ENCODE data around the gene TUBAL3. TPM values are rescaled to one million over a fixed set of nuclear protein-coding genes. Genes with fewer than 3 reads are reported as not detected.

The TUBAL3 gene
- total RNA-seq, 1 experiment from 2014 or later = 0.52 TPM

DNA sequence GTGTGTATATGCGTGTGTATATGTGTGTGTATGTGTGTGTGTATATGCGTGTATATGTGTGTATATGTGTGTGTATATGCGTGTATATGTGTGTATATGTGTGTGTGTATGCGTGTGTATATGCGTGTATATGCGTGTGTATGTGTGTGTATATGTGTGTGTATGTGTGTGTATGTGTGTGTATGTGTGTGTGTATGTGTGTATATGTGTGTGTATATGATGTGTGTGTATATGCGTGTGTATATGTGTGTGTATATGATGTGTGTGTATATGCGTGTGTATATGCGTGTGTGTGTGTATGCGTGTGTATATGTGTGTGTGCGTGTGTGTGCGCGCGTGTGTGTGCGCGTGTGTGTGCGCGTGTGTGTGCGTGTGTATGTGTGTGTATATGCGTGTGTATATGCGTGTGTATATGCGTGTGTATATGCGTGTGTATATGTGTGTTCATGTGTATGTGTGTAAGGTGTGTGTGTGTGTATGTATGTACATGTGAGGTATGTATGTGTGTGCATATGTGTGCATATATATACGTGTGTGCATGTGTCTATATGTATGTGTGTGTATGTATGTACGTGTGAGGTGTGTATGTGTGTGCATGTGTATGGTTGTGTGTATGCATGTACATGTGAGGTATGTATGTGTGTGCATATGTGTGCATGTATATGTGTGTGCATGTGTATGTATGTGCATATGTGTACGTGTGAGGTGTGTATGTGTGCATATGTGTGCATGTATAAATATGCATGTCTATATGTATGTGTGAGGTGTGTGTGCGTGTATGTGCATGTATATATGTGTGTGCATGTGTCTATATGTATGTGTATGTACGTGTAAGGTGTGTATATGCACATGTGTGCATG, 33.9 kb downstream of the TUBAL3 start:
- intact Hi-C loops (cut with micrococcal nuclease; ENCODE audit: unreplicated experiment) = no loop called here
- Histone ChIP-seq H3K79me2 (ENCODE audit: low read depth) (no peaks in the 10 kb centered on the region), H3K4me1 (replicated peaks; ENCODE audit: insufficient read depth) (no peaks in the 10 kb centered on the region), H3K9me2 (ENCODE audit: insufficient read depth) (no peaks in the 10 kb centered on the region), H4K20me1 (ENCODE audit: insufficient read depth) (no peaks in the 10 kb centered on the region), H3K27ac (no peak overlapping the region), H3F3A (ENCODE audit: insufficient read depth, low read depth) (peaks cover 5% of the 10 kb centered on the region; the same call in 1 of the 2 replicates), H3K27me3 (ENCODE audit: insufficient read depth, low read depth) (no peaks in the 10 kb centered on the region), H3K36me3 (ENCODE audit: low read depth) (no peaks in the 10 kb centered on the region), H2AFZ (no peak overlapping the region), H3K4me3 (no peak overlapping the region), H3K4me2 (no peak overlapping the region), H3K9me3 (ENCODE audit: insufficient read depth, low read depth) (no peaks in the 10 kb centered on the region)
- DNase-seq = no peak
- CTCF ChIA-PET = no interaction called here
- POLR2A ChIA-PET (ENCODE audit: unreplicated experiment) = no interaction called here
- no TSS peak for BruUV-seq (replicated peaks)
- no peak for TF ChIP-seq EZH2 (IDR thresholded peaks at IDR 0.05; ENCODE audit: low read depth)
- TF ChIP-seq, protein P1, sequence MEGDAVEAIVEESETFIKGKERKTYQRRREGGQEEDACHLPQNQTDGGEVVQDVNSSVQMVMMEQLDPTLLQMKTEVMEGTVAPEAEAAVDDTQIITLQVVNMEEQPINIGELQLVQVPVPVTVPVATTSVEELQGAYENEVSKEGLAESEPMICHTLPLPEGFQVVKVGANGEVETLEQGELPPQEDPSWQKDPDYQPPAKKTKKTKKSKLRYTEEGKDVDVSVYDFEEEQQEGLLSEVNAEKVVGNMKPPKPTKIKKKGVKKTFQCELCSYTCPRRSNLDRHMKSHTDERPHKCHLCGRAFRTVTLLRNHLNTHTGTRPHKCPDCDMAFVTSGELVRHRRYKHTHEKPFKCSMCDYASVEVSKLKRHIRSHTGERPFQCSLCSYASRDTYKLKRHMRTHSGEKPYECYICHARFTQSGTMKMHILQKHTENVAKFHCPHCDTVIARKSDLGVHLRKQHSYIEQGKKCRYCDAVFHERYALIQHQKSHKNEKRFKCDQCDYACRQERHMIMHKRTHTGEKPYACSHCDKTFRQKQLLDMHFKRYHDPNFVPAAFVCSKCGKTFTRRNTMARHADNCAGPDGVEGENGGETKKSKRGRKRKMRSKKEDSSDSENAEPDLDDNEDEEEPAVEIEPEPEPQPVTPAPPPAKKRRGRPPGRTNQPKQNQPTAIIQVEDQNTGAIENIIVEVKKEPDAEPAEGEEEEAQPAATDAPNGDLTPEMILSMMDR (conservative IDR thresholded peaks at IDR 0.05) = no peak

DNA sequence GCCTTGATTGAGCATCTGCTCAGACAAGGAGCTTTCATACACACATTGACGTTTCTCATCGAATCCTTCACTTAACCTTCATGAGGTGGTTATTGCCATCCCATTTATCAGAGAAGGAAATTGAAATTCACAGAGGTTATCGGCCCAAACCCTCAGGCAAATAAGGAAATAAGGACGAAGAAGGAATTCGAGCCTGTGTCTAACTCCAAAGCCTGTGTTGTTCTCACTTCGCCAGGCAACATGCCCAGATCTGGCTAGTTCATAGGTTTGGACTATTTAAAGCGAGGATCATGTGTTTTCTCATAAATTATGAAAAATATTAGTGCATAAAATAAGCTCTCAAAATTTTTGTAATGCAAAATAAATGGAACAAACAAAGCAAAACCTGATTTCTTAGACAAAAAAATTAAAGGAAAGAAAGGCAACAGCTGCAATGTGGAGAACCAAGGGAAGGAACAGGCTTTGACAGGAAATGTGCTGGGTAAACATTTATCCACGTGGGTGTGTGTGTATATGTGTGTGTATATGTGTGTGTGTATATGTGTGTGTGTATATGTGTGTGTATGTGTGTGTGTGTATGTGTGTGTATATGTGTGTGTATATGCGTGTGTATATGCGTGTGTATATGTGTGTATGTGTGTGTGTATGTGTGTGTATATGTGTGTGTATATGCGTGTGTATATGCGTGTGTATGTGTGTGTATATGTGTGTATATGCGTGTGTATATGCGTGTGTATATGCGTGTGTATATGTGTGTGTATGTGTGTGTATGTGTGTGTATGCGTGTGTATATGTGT, 35.1 kb downstream of the TUBAL3 start:
- Histone ChIP-seq H3F3A (ENCODE audit: insufficient read depth, low read depth) (peaks cover 5% of the 10 kb centered on the region; the same call in 1 of the 2 replicates), H3K36me3 (ENCODE audit: low read depth) (no peaks in the 10 kb centered on the region), H3K4me2 (no peak overlapping the region), H2AFZ (no peak overlapping the region), H3K4me1 (replicated peaks; ENCODE audit: insufficient read depth) (no peaks in the 10 kb centered on the region), H3K27me3 (ENCODE audit: insufficient read depth, low read depth) (no peaks in the 10 kb centered on the region), H3K27ac (no peak overlapping the region), H3K9me2 (ENCODE audit: insufficient read depth) (no peaks in the 10 kb centered on the region), H4K20me1 (ENCODE audit: insufficient read depth) (no peaks in the 10 kb centered on the region), H3K79me2 (ENCODE audit: low read depth) (no peaks in the 10 kb centered on the region), H3K9me3 (ENCODE audit: insufficient read depth, low read depth) (no peaks in the 10 kb centered on the region), H3K4me3 (no peak overlapping the region)
- ChIA-PET CTCF (no interaction called here), POLR2A (ENCODE audit: unreplicated experiment) (interaction anchor here (0.6 kb wide), 1 partner anchor 576 kb away, joined by 5 read pairs; no protein-coding TSS in a partner anchor)
- intact Hi-C loops (cut with micrococcal nuclease; ENCODE audit: unreplicated experiment) = no loop called here
- TF ChIP-seq, protein P1 (conservative IDR thresholded peaks at IDR 0.05) = no peak
- no peak for TF ChIP-seq EZH2 (IDR thresholded peaks at IDR 0.05; ENCODE audit: low read depth)
- no TSS peak for BruUV-seq (replicated peaks)
- DNase-seq = no peak

DNA sequence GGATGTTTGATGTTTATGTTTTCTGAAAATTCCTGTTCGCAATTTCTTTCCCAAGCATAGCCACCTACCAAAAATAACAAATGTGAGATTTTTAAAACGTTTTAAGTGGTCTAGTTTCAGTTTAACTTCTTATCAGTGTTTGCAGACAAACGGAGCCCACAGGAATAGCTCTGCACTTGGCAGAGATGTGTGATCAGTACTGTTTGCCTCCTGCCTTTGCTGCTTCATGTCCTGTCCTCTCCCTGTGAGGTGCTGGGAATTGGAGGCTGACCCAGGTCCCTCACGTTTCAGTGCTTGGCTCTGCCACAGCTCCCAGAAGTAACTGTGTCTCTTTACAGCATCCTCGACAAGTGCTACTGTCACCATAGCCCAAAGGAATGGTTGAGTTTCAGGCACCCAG, 38.7 kb downstream of the TUBAL3 start:
- Histone ChIP-seq H3K36me3 (ENCODE audit: low read depth) (no peaks in the 10 kb centered on the region), H3K27me3 (ENCODE audit: insufficient read depth, low read depth) (no peaks in the 10 kb centered on the region), H3K79me2 (ENCODE audit: low read depth) (no peaks in the 10 kb centered on the region), H3K4me3 (no peak overlapping the region), H3K4me2 (no peak overlapping the region), H3K4me1 (replicated peaks; ENCODE audit: insufficient read depth) (no peaks in the 10 kb centered on the region), H3K9me3 (ENCODE audit: insufficient read depth, low read depth) (no peaks in the 10 kb centered on the region), H3K27ac (no peak overlapping the region), H3K9me2 (ENCODE audit: insufficient read depth) (no peaks in the 10 kb centered on the region), H2AFZ (no peak overlapping the region), H3F3A (ENCODE audit: insufficient read depth, low read depth) (peaks cover 2% of the 10 kb centered on the region; the same call in 1 of the 2 replicates), H4K20me1 (ENCODE audit: insufficient read depth) (no peaks in the 10 kb centered on the region)
- POLR2A ChIA-PET (ENCODE audit: unreplicated experiment) = no interaction called here
- TF ChIP-seq, protein P1 (conservative IDR thresholded peaks at IDR 0.05) = no peak
- no peak for TF ChIP-seq EZH2 (IDR thresholded peaks at IDR 0.05; ENCODE audit: low read depth)
- CTCF ChIA-PET = no interaction called here
- no peak for DNase-seq
- intact Hi-C loops (cut with micrococcal nuclease; ENCODE audit: unreplicated experiment) = no loop called here
- no TSS peak for BruUV-seq (replicated peaks)
